ENCODE data around the gene MN1. TPM values are rescaled to one million over a fixed set of nuclear protein-coding genes. Genes with fewer than 3 reads are reported as not detected.

MN1 gene
- 0.24 and 0.26 TPM in 2 replicates for total RNA-seq (2014; rRNA removed; shearing (Covaris generic))

GRCh38 chr22:27801616-27802345 lies at the start of gene MN1:
TSS of gene MN1 (minus strand) at chr22:27801756. CDS start at chr22:27800543, 1,213 bp downstream.

Other genes starting within 250 kb of the MN1 start
- 14.3 and 17.3 TPM in 2 replicates for gene PITPNB, start 117.5 kb upstream of the MN1 start, total RNA-seq (2014; rRNA removed; shearing (Covaris generic))